Measurements from ENCODE around the gene NHLRC4.

The NHLRC4 gene

GRCh38 chr16:565419-566330 lies 1.1 kb upstream of the NHLRC4 start:
- DNase-seq (ENCODE audit: low spot score): no peak

- DNase-seq (ENCODE audit: low spot score): no peak
These were observed 810 bp downstream of the NHLRC4 start for GRCh38 chr16:567373-568256.

GRCh38 chr16:568401-569258 lies 1.8 kb downstream of the NHLRC4 start:
- no peak for DNase-seq (ENCODE audit: low spot score)

- DNase-seq (ENCODE audit: low spot score): peak; percentile 39
These were observed 2.8 kb downstream of the NHLRC4 start, which contains the start of gene PIGQ for GRCh38 chr16:569445-570254. Gene PIGQ, plus strand, starts transcription at chr16:569968. Its CDS starts 4,107 bp downstream, at chr16:574075.

GRCh38 chr16:572865-573650 lies 6.3 kb downstream of the NHLRC4 start:
- DNase-seq (ENCODE audit: low spot score): no peak

GRCh38 chr16:574021-574760 lies 7.4 kb downstream of the NHLRC4 start:
- no peak for DNase-seq (ENCODE audit: low spot score)

GRCh38 chr16:575354-576196 lies 8.8 kb downstream of the NHLRC4 start:
- DNase-seq (ENCODE audit: low spot score): no peak

GRCh38 chr16:576197-576822 lies 9.5 kb downstream of the NHLRC4 start:
- no peak for DNase-seq (ENCODE audit: low spot score)

GRCh38 chr16:576823-577201 lies 10.0 kb downstream of the NHLRC4 start:
- no peak for DNase-seq (ENCODE audit: low spot score)

- DNase-seq (ENCODE audit: low spot score): no peak
These were observed 11.0 kb downstream of the NHLRC4 start for GRCh38 chr16:577796-578195.

GRCh38 chr16:578232-578869 lies 11.5 kb downstream of the NHLRC4 start:
- DNase-seq (ENCODE audit: low spot score): no peak

GRCh38 chr16:578870-579405 lies 12.1 kb downstream of the NHLRC4 start:
- peak; percentile 38 for DNase-seq (ENCODE audit: low spot score)

- no peak for DNase-seq (ENCODE audit: low spot score)
These were observed 13.5 kb downstream of the NHLRC4 start for GRCh38 chr16:580141-580945.

GRCh38 chr16:580946-581498 lies 14.2 kb downstream of the NHLRC4 start:
- no peak for DNase-seq (ENCODE audit: low spot score)

- no peak for DNase-seq (ENCODE audit: low spot score)
These were observed 15.4 kb downstream of the NHLRC4 start for GRCh38 chr16:582218-582613.

Measured in globus pallidus (tissue), 1 donor.